ENCODE results near the gene TBL1XR1. TPM values are rescaled to one million over a fixed set of nuclear protein-coding genes. Genes with fewer than 3 reads are reported as not detected.
"Not testable (repeated sequence)": the region's sequence is repeated elsewhere in the genome, so short reads cannot be mapped to it uniquely, and the experiment has no call there.

TBL1XR1 gene
- total and polyA plus RNA-seq, 7 experiments from 2014 or later, result 20.8 to 173 (median 107) TPM

GRCh38 chr3:177196008-177196455 is 1.2 kb downstream of the TBL1XR1 start:
- H3K4me1 ChIP-seq (ENCODE audit: control insufficient read depth in 2 of 2, insufficient read depth in 2 of 2, low read length in 2 of 2), result peaks cover 44 to 48% of the 10 kb centered on the region in 2 donors
- peak overlapping the region; percentile 93 to 99 (median 98) for H3K4me3 Mint-ChIP-seq
- H3K9me3 ChIP-seq (ENCODE audit: control insufficient read depth in 2 of 3, low read length in 3 of 3), result no peaks in the 10 kb centered on the region
- peaks cover 0 to 5% (median 0%) of the 10 kb centered on the region in 11 donors for H3K9me3 Mint-ChIP-seq
- POLR2A ChIA-PET, result interaction anchor here (0.7 to 9.7 kb wide), 11 partner anchors 11 to 402 kb away, joined by 3 to 204 read pairs (median 5); no protein-coding TSS in a partner anchor
- peak overlapping the region; percentile 94 for H3K27ac ChIP-seq (ENCODE audit: low read depth, low read length)
- CTCF ChIA-PET, result interaction anchor here (1.0 to 4.1 kb wide), 3 partner anchors 105 to 926 kb away, joined by 3 to 36 read pairs (median 3); no protein-coding TSS in a partner anchor
- DNase-seq (peak in 6 of 9 donors; percentile 40 to 65 (median 56)), ATAC-seq (peak; percentile 14)
- H3K27ac Mint-ChIP-seq, result peak overlapping the region; percentile 94 to 100 (median 96)
- peaks cover 0 to 3% (median 0%) of the 10 kb centered on the region in 3 experiments for H3K36me3 ChIP-seq (ENCODE audit: control insufficient read depth in 2 of 3, insufficient read depth in 3 of 3, low read length in 3 of 3)
- H3K4me1 Mint-ChIP-seq, result peaks cover 38 to 68% (median 65%) of the 10 kb centered on the region in 7 donors
- peaks cover 0 to 28% (median 9%) of the 10 kb centered on the region in 5 donors for H3K36me3 Mint-ChIP-seq
- H3K4me3 ChIP-seq (ENCODE audit: low read length), result peak overlapping the region; percentile 91
- no peaks in the 10 kb centered on the region for H3K27me3 ChIP-seq (ENCODE audit: control insufficient read depth in 2 of 2, insufficient read depth in 2 of 2, low read length in 2 of 2)
- intact Hi-C loops (cut with micrococcal nuclease), result loop anchor here (1.0 to 10.0 kb wide), 15 partner anchors 51 to 1951 kb away; partner anchors contain the start of gene PIK3CA (in 2 of the 2)
- peaks cover 0 to 2% (median 0%) of the 10 kb centered on the region in 5 donors for H3K27me3 Mint-ChIP-seq

- peaks cover 0 to 2% (median 0%) of the 10 kb centered on the region in 5 donors for H3K27me3 Mint-ChIP-seq
- H3K36me3 Mint-ChIP-seq, result peaks cover 0 to 33% (median 9%) of the 10 kb centered on the region in 5 donors
- H3K4me3 ChIP-seq (ENCODE audit: low read length), result peak overlapping the region; percentile 91
- intact Hi-C loops (cut with micrococcal nuclease), result loop anchor here (1.0 to 10.0 kb wide), 14 partner anchors 15 to 1952 kb away; partner anchors contain the start of gene PIK3CA (in 2 of the 2)
- H3K36me3 ChIP-seq (ENCODE audit: control insufficient read depth in 2 of 3, insufficient read depth in 3 of 3, low read length in 3 of 3), result peaks cover 0 to 3% (median 0%) of the 10 kb centered on the region in 3 experiments
- DNase-seq, result peak in 5 of 9 donors; percentile 18 to 35 (median 25)
- no peaks in the 10 kb centered on the region for H3K9me3 ChIP-seq (ENCODE audit: control insufficient read depth in 2 of 3, low read length in 3 of 3)
- ChIA-PET POLR2A (interaction anchor here (0.6 to 9.7 kb wide), 11 partner anchors 11 to 403 kb away, joined by 3 to 204 read pairs (median 5); no protein-coding TSS in a partner anchor), CTCF (interaction anchor here (0.5 to 1.4 kb wide), 5 partner anchors 39 to 927 kb away, joined by 3 to 5 read pairs (median 3); no protein-coding TSS in a partner anchor)
- peaks cover 0 to 5% (median 0%) of the 10 kb centered on the region in 11 donors for H3K9me3 Mint-ChIP-seq
- no peak for ATAC-seq
- H3K27ac ChIP-seq (ENCODE audit: low read depth, low read length), result peak overlapping the region; percentile 94
- H3K4me1 Mint-ChIP-seq, result peaks cover 44 to 70% (median 68%) of the 10 kb centered on the region in 7 donors
- peak overlapping the region; percentile 94 to 100 (median 96) for H3K27ac Mint-ChIP-seq
- H3K27me3 ChIP-seq (ENCODE audit: control insufficient read depth in 2 of 2, insufficient read depth in 2 of 2, low read length in 2 of 2), result no peaks in the 10 kb centered on the region
- peaks cover 47 to 48% of the 10 kb centered on the region in 2 donors for H3K4me1 ChIP-seq (ENCODE audit: control insufficient read depth in 2 of 2, insufficient read depth in 2 of 2, low read length in 2 of 2)
- H3K4me3 Mint-ChIP-seq, result peak overlapping the region; percentile 93 to 99 (median 98)
These were observed 1.9 kb downstream of the TBL1XR1 start for GRCh38 chr3:177195242-177195991.

- CTCF ChIA-PET, result interaction anchor here (0.5 to 1.4 kb wide), 2 partner anchors 151 to 166 kb away, joined by 5 to 6 read pairs; no protein-coding TSS in a partner anchor
- intact Hi-C loops (cut with micrococcal nuclease), result loop anchor here (2.0 to 10.0 kb wide), 4 partner anchors 13 to 811 kb away; no protein-coding TSS in a partner anchor
- H3K4me1 Mint-ChIP-seq, result peaks cover 41 to 70% (median 61%) of the 10 kb centered on the region in 7 donors
These were observed 3.0 kb downstream of the TBL1XR1 start for GRCh38 chr3:177194299-177194698.

GRCh38 chr3:177193688-177194268 is 3.5 kb downstream of the TBL1XR1 start:
- ChIA-PET CTCF (interaction anchor here (0.7 kb wide), 1 partner anchor 790 kb away, joined by 3 read pairs; no protein-coding TSS in a partner anchor), POLR2A (interaction anchor here (0.6 to 9.7 kb wide), 7 partner anchors 17 to 1669 kb away, joined by 3 to 204 read pairs (median 3); no protein-coding TSS in a partner anchor)
- Mint-ChIP-seq H3K4me3 (peak overlapping the region; percentile 93 to 99 (median 98)), H3K27me3 (peaks cover 0 to 2% (median 0%) of the 10 kb centered on the region in 5 donors), H3K9me3 (peaks cover 0 to 5% (median 0%) of the 10 kb centered on the region in 11 donors), H3K36me3 (peaks cover 0 to 31% (median 9%) of the 10 kb centered on the region in 5 donors), H3K4me1 (peaks cover 39 to 68% (median 56%) of the 10 kb centered on the region in 7 donors), H3K27ac (peak overlapping the region; percentile 27 to 100 (median 94))
- no peaks in the 10 kb centered on the region for H3K27me3 ChIP-seq (ENCODE audit: control insufficient read depth in 2 of 2, insufficient read depth in 2 of 2, low read length in 2 of 2)
- no peak overlapping the region for H3K27ac ChIP-seq (ENCODE audit: low read depth, low read length)
- peaks cover 0 to 3% (median 0%) of the 10 kb centered on the region in 3 experiments for H3K36me3 ChIP-seq (ENCODE audit: control insufficient read depth in 2 of 3, insufficient read depth in 3 of 3, low read length in 3 of 3)
- H3K9me3 ChIP-seq (ENCODE audit: control insufficient read depth in 2 of 3, low read length in 3 of 3), result no peaks in the 10 kb centered on the region
- peaks cover 36% of the 10 kb centered on the region in 2 donors for H3K4me1 ChIP-seq (ENCODE audit: control insufficient read depth in 2 of 2, insufficient read depth in 2 of 2, low read length in 2 of 2)
- DNase-seq (no peak), ATAC-seq (no peak)
- intact Hi-C loops (cut with micrococcal nuclease), result loop anchor here (2.0 to 10.0 kb wide), 4 partner anchors 13 to 811 kb away; no protein-coding TSS in a partner anchor
- H3K4me3 ChIP-seq (ENCODE audit: low read length), result peak overlapping the region; percentile 91

More at GRCh38 chr3:177194299-177194698, 3.0 kb downstream of the TBL1XR1 start:
- Mint-ChIP-seq H3K27me3 (peaks cover 0 to 2% (median 0%) of the 10 kb centered on the region in 5 donors), H3K27ac (peak overlapping the region; percentile 33 to 100 (median 94)), H3K4me3 (peak overlapping the region; percentile 93 to 99 (median 98)), H3K36me3 (peaks cover 0 to 31% (median 9%) of the 10 kb centered on the region in 5 donors), H3K9me3 (peaks cover 0 to 5% (median 0%) of the 10 kb centered on the region in 11 donors)
- no peaks in the 10 kb centered on the region for H3K27me3 ChIP-seq (ENCODE audit: control insufficient read depth in 2 of 2, insufficient read depth in 2 of 2, low read length in 2 of 2)
- ATAC-seq (no peak), DNase-seq (no peak)
- POLR2A ChIA-PET, result interaction anchor here (0.6 to 9.7 kb wide), 7 partner anchors 17 to 404 kb away, joined by 3 to 204 read pairs (median 3); no protein-coding TSS in a partner anchor
- H3K4me1 ChIP-seq (ENCODE audit: control insufficient read depth in 2 of 2, insufficient read depth in 2 of 2, low read length in 2 of 2), result peaks cover 41 to 42% of the 10 kb centered on the region in 2 donors
- peak overlapping the region; percentile 91 for H3K4me3 ChIP-seq (ENCODE audit: low read length)
- peaks cover 0 to 3% (median 0%) of the 10 kb centered on the region in 3 experiments for H3K36me3 ChIP-seq (ENCODE audit: control insufficient read depth in 2 of 3, insufficient read depth in 3 of 3, low read length in 3 of 3)
- peak overlapping the region; percentile 94 for H3K27ac ChIP-seq (ENCODE audit: low read depth, low read length)
- no peaks in the 10 kb centered on the region for H3K9me3 ChIP-seq (ENCODE audit: control insufficient read depth in 2 of 3, low read length in 3 of 3)

- not testable (repeated sequence) for H3K36me3 ChIP-seq (ENCODE audit: control insufficient read depth in 2 of 3, insufficient read depth in 3 of 3, low read length in 3 of 3); H3K9me3 Mint-ChIP-seq; H3K9me3 ChIP-seq (ENCODE audit: control insufficient read depth in 2 of 3, low read length in 3 of 3); DNase-seq; ATAC-seq; H3K27ac ChIP-seq (ENCODE audit: low read depth, low read length); H3K27me3 Mint-ChIP-seq; H3K4me3 ChIP-seq (ENCODE audit: low read length); H3K27me3 ChIP-seq (ENCODE audit: control insufficient read depth in 2 of 2, insufficient read depth in 2 of 2, low read length in 2 of 2)
- Mint-ChIP-seq H3K4me1 (peaks cover 44 to 68% (median 56%) of the 10 kb centered on the region in 7 donors), H3K36me3 (peaks cover 0 to 33% (median 9%) of the 10 kb centered on the region in 5 donors), H3K27ac (peak overlapping the region in 7 of 9 donors; percentile 32 to 96 (median 78)), H3K4me3 (peak overlapping the region; percentile 93 to 99 (median 98))
- peaks cover 31% of the 10 kb centered on the region in 2 donors for H3K4me1 ChIP-seq (ENCODE audit: control insufficient read depth in 2 of 2, insufficient read depth in 2 of 2, low read length in 2 of 2)
- CTCF ChIA-PET, result interaction anchor here (0.7 kb wide), 1 partner anchor 790 kb away, joined by 3 read pairs; no protein-coding TSS in a partner anchor
- POLR2A ChIA-PET, result interaction anchor here (0.6 to 9.7 kb wide), 3 partner anchors 33 to 1668 kb away, joined by 3 to 204 read pairs (median 5); no protein-coding TSS in a partner anchor
- intact Hi-C loops (cut with micrococcal nuclease), result loop anchor here (10.0 kb wide), 2 partner anchors 482 to 812 kb away; no protein-coding TSS in a partner anchor
These were observed 4.0 kb downstream of the TBL1XR1 start for GRCh38 chr3:177193275-177193674.

Data from naive thymus-derived CD4-positive, alpha-beta T cell (primary cell).